ENCODE results near the gene SMAD6.

Gene SMAD6

DNA sequence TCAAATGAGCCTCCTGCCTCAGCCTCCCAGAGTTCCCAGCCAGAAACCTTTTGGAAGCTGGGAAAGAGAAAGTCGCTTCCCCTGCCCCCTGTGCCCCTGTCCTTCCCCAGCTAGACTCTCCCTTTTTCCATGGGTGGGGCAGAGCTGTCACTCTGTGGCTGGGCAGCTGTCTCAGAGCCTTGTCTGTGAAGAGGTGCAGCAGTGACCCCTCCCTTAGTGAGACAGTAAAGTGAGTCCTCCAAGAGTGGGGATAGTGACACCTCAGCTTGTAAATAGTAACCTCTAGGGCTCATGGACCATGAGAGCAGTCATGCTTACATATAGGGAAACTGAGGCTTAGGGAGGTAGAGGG lies 76.3 kb downstream of the SMAD6 start:
- no peak for DNase-seq

DNA sequence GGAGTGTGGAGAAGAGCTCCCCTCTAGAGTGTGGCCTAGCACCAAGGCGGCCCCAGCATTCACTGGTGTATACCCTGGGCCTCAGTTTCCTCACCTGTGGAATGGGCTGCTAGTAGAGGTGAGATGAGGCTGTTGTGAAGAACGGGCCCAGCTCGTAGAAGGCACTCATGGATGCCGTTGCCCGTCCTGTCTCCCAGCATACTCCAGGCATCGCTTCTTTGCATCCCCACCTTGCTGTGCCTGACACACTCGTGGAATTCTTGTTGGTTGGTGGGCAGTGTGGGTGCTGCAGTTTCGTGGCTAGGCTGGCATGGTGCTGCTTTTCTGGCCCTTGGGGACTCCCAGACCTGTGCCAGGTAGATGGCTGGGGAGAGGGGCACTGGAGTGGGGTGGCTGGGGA lies 76.7 kb downstream of the SMAD6 start:
- no peak for DNase-seq

DNA sequence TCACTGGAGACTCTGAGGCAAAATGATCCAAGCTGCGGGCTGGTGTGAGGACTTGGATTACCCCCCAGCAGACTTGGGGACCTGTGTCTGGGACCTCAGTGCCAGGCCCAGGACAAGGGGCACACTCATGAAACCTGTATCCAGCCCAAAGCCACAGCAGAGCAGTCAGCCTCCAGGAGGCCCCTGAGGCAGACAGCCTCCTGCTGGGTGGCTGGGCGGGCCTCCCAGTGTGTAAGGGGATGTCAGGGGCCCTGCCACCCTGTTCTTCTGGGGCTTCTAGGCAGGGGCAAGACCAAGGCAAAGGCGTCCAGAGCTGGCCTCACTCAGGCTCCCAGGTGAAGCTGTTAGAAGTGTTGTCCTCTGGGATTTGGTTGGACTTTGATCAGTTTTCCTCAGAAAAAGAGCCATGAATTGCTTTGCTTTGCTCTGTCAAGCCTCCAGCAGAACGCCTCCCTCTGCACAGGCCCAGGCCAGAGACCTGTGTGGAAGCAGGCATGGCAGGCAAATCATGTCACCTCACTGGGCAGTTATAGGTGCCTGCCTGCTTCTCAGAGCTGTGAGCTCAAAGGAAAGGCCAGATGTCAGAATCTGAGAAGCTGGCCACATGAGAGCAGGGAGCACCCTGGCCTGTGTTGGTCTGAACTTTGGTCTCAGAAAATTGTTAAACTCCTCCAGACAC lies 77.4 kb downstream of the SMAD6 start:
- DNase-seq = no peak

DNA sequence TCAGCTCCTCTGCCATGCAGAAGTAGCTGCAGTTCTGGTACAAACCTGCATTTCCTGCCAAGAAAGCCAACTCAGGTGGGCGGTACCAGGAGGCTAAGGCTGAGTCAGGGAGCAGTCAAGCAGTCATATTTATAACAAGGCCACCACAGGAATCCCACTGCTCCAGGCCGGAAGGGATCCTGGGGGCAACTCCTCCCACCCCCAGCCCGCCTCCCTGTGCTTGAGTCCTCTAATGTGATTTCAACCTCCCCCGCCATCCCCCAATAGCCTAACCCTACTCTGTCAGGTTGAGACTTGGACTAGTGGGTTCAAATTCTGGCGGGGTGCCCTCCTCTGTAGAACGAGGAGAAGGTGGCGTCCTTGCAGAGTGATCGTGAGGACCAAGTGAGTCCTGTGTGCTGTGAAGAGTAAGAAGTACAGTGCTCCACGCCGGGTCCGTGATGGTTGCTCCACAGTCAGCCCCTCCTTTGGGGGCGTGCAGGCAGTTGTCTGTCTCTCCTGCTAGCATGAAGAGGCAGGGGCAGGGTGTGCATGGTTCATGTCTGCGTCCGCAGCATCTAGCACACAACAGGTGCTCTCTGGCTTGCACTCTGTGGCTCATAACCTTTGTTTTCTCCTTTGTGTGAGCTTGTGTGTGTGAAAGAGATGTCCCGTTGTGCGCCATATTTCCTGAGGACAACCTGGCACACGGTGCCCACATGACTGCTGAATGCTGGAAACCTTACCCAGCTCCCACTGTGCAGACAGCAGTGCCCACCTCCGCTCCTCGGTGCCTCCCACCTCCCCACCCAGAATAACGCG lies 78.3 kb downstream of the SMAD6 start:
- no peak for DNase-seq

DNA sequence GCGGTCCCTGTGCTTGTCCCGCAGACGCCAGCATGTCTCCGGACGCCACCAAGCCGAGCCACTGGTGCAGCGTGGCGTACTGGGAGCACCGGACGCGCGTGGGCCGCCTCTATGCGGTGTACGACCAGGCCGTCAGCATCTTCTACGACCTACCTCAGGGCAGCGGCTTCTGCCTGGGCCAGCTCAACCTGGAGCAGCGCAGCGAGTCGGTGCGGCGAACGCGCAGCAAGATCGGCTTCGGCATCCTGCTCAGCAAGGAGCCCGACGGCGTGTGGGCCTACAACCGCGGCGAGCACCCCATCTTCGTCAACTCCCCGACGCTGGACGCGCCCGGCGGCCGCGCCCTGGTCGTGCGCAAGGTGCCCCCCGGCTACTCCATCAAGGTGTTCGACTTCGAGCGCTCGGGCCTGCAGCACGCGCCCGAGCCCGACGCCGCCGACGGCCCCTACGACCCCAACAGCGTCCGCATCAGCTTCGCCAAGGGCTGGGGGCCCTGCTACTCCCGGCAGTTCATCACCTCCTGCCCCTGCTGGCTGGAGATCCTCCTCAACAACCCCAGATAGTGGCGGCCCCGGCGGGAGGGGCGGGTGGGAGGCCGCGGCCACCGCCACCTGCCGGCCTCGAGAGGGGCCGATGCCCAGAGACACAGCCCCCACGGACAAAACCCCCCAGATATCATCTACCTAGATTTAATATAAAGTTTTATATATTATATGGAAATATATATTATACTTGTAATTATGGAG lies 79.1 kb downstream of the SMAD6 start:
- no peak for DNase-seq

DNA sequence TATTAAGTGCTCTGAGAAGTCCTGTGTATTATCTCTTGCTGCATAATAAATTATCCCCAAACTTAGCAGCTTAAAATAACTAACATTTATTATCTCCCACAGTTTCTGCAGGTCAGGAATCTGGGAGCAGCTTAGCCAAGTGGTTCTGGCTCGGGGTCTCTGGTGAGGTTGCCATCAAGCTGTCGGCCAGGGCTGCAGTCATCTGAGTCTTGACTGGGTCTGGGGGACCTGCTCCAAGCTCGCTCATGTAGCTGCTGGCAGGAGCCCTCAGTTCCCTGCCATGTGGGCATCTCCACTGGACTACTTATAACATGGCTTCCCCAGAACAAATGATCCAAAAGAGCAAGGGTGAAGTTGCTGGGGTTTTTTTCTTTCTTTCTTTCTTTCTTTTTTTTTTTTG lies 80.7 kb downstream of the SMAD6 start:
- DNase-seq = no peak

DNA sequence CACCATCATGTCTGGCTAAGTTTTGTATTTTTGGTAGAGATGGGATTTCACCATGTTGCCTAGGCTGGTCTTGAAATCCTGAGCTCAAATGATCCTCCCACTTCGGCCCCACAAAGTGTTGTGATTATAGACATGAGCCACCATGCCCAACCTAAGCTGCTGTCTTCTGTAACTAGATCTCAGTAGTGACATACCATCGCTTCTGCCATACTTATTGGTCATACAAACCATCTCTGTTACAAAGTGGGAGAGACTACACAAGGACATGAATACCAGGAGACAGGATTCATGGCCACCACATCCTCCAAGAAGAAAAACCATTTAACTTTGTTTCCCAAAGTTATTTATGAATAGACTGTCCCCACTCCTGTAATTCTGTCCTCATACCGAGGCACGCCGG lies 81.3 kb downstream of the SMAD6 start:
- no peak for DNase-seq

DNA sequence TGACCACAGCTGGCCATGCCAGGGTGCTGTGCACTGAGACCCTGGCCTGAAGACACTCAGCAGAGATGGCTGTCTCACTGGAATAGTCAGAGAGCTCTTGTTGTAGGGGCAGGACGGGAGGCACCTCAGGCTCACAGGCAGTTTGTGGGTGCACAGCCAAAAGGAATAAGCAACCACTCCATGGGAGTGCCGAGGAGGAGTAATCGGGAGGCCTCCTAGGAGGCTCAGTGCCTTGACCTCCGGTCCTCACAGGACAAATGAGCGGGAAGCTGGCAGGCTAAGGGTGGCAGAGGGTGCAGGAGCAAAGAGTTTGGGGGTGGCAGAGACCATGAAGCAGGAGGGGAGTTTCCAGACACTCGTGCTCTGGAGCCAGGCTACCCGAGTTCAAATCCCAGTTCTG lies 81.7 kb downstream of the SMAD6 start:
- DNase-seq = no peak

DNA sequence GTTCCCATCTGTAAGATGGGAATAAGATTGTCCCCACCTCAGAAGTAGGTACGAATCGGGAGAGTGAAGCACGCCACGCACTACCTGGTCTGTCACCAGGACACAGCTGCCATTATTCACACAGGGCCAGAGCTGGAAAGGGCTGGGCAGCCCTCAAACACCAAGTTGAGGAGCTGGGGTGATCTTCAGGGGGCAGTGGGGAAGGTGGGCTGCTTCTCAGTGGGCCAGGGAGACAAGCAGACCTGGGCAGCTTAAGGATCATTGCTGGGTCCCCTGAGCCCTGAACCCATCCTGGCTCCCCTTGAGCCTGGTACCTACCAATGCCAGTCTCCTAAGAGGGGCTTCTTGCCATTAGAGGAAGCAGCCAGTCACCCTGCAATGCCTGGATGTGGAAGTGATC lies 82.1 kb downstream of the SMAD6 start:
- no peak for DNase-seq

DNA sequence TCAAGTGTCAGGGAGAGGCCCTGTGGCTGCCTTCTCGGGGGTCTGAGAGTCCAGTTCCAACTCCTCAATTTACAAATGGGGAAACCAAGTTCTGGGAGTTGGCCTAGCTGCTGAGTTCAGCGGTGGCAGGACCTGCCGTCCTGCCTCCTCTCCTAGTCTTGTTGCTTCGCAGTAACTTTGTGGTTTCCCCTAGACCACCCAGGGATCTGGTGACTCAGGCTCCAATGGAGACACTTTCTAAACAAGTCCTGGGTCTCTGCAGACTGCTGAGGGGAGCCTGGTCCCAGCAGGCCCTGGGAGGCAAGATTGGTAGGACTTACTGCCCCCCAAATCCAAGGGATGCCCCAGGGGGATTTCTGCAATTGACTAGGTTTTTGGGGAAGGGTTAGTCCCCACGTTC lies 83.6 kb downstream of the SMAD6 start:
- DNase-seq = no peak

DNA sequence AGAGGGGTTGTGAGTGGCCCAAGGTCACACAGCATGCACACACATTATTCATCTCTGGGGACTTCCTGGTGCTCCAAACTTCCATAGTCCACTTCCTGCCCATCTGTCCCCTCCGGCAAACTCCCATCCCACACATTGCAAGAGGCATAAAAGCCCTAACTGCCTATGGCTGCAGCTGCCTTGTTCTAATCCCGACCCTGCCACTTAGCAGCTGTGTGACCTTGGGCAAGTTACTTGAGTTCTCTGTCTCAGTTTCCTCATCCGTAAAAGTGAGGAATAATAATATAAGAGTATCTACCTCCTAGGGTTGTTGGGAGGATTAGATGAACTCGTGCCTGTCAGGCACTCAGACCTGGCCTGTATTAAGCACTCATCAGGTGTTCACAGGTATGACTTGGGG lies 84.2 kb downstream of the SMAD6 start:
- DNase-seq = no peak

DNA sequence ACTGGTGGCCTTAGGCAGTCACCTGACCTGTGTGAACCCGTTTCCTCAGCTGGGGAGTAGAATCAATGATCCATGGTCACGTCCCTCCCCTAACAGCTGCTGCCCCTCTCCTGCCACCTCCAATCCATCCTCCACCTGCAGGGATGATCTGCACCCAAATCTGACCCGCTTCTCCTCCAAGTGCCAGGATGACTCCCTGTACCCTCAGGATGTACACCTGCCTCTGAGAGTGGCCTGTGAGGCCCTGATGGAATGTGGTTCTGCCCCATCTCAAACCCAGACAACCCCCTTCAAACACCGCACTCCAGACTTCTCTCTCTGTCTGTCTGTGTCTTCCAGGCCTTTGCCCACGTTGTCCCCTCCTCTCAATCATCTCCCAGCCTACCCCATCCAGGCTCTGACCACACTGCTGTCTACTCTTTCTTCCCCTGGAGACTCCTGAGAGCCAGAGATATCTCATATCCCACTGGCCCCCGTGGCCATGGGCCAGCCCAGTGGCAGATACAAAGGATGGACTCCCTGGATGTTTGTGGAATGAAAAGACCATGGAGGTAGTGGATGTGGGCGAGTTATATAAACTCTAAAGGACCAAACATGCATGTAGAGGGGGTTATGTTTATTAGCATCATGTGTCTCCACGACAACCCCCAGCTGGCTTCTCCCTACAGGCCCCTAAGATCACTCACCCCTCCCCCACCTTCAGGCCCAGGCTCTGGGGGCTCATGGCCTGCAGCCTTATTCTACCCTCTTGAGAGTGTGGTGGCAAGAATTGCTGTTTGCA lies 84.9 kb downstream of the SMAD6 start:
- DNase-seq = no peak

DNA sequence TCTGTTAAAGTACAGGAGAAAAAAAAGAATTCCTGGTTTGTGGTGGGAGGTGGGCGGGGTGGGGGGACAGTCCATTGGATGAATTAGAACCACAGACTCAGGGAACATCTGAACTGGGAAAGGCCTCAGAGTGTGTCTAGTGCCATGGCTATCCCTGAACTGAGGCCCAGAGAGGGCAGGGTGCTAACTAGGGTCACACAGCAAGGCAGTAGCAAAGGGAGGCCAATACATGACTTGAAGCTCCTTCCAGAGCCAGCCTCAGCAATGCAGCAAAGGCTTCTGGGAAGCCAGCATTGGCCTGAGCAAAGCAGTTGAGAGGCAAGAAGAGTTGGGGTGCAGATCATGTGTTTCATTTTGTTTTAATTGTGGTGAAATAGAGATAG lies 85.4 kb downstream of the SMAD6 start:
- no peak for DNase-seq

DNA sequence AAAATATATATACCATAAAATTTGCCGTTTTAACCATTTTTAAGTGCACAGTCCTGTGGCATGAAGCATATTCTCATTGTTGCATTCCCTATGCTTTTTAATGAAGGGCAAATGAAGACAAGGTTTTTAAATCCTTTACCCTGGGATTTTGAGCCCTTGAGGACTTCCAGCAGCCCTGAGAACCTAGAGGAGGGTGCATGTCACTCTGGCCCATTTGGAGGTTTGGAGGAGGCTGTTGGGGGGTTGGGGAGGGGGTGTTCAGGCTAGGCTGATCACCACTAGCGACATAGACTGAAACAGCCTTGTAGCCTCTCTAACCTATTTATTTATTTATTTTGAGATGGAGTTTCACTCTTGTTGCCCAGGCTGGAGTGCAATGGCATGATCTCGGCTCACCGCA lies 86.0 kb downstream of the SMAD6 start:
- DNase-seq = no peak

DNA sequence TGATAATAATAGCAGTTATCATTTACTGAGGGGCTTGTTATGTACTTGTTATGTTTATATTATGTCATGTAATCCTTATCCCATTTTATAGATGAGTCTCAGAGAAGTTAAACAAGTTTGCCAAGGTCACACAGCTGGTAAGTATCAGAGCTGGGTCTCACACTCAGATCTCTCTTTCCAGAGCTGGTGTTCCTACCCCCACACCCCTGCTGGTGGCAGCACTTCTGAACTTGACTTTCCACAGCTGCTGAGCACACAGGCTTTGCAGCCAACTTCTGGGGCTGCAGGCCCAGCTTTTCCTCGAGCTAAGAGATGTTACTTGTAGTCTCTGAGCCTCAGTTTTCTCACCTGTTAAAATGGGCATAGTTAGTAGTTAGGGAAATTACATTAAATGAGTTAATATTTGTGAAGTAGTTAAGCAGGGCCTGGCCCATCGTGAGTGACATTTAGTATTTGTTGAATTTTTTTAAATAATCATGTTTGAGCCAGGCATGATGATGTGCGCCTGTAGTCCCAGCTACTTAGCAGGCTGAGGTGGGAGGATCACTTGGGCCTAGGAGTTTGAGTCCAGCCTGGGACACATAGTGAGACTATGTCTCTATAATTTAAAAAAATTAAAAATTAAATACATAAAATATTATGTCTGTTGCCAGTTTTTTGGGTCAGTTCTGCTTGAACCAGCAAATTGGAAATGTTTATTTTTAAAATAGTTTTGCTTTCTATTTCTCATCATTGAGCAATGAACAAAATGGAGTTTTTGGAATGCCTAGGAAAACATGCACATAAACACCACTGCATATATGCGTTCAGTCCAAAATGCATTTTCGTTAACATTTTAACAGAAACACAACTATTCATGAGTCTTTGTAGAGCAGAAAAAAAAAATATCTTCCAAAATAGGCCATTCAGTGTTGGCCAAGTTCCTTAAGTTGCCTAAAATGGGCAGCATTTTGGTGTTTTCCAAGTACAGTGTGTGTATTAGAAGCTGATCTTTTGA lies 87.3 kb downstream of the SMAD6 start:
- DNase-seq = no peak

DNA sequence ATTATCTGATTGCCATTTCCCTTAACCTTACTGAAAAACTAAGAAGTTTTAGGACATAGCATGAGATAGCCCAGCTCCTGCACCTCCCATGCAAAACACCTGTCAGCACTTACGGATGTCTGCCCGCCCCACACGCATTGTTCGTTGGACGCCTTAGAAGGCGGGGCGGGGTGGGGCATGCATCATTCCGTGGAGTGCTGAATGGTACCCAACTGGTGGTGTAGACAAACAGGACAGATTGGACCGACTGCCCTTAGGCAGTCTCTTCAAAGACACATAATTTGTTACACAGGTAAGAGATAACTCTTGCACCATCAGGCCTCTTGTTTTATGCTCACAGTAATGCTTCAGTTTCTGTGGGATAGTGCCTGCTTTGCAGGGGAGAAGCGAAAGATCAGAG lies 93.8 kb downstream of the SMAD6 start:
- no peak for DNase-seq

DNA sequence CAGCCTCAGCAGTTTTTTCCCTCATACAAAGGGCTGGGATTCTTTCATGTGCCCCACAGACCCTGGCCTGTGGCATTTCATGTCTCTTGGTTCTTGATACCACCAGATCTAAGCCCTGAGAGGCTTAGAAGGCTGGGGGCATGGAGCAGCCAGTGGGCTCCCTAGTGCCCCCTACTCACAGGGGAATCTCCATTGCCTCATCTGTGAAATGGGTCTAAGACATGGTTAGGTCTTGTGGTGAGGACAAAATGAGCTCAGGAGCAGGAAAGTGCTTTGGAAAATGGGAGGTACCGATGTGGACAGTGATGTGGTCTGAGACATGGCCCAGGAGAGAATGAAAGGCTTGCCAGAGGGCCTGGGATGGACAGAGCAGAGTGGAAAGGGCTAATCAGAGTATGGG lies 94.3 kb downstream of the SMAD6 start:
- no peak for DNase-seq

DNA sequence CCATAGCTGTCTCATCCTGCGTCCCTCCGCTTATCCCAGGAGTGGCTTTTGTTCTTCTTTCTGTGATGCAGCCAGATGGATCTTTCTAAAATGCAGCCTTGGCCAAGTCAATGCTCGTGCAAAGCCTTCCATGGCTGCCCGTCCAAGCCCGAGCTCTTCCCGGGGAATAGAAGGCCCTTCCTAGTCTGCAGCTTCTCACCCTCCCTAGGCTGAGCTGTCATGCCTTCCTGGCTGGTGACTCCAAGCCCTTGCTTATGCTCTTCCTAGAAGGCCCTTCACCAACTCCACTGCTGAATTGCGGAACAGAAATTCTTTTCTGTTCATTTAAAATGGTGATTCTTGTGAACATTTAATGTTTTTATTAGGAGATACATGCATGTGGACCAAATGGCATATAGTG lies 95.9 kb downstream of the SMAD6 start:
- no peak for DNase-seq

DNA sequence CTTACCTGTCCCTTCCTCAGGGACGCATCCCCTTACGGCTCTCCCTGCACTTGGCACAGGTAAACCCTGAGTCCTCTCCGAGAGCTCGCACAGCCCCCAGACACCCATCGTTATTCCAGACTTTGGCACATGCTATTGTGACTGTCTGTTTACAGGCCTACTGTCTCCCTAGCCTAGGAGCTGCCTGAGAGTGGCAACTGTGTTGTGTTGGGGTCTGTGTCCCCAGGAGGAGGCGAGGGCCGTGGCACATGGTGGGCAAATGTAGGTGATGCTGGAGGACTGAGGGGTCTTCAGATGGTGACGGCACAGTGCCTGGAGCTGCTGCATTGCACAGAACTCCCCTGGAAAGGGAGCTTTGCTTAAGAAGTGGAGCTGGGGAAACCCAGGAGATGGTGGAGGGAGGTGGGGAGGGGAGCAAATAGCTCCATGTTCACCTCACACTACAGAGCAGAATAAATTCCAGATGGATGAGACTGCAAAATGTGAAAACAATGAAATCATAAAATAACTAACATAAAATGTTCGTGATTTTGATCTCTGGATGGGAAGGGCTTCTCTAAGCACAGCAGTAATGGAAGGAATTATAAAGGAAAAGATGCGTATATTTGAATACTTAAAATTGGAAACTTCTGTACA lies 96.5 kb downstream of the SMAD6 start:
- DNase-seq = no peak

DNA sequence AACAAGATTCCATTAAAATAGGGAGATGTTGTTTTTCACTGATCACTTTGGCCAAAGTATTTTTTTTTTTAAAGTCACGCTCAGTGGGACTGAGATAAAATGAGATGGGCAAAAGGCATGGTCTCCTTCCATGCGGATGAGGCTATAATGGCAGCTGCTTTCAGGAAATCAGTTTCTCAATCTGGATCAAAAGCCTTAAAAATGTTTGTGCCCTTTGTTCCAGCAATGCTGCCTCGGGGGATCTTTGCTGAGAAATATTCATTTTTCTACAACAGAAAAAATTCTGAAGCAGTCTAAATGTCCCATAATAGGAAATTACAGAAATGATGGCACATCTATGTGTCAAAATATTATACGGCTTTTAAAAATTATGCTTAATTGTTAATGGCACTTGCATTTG lies 97.2 kb downstream of the SMAD6 start:
- DNase-seq = no peak

DNA sequence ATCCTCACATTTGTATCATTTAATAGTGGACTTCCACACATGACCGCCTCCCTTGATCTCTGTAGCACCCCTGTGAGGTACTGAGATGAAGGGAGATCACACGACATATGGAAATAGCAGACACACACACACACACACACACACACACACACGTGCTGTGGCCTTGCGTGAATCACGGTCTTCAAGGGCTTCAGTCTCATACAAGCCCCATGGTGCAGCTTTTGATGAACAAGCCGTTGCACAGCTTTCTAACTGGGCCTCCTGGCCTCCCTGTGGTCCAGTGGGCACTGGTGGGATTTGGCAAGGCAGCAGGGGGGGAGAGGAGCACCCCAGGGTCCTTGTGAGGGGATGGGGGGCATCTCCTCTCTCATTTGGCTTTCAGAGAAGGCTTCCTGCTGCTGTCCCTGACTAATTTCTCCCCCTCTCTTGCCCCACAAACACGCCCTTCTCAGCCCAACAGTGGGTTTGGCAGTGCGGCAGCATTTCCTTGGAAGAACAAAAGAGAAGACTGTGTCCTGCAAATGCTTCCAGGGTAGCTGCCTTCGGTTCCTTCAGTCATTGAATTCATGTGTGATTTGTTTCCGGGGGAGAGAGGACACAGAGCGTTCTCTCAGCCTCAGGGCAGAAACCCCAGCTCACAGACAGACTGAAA lies 98.7 kb downstream of the SMAD6 start:
- no peak for DNase-seq

Measured in retina (tissue), 1 donor.